ENCODE results near the gene MAMDC2. TPM values are rescaled to one million over a fixed set of nuclear protein-coding genes. Genes with fewer than 3 reads are reported as not detected.
A peak's percentile ranks its signal among the peaks of the same experiment; 100 is the strongest.

The MAMDC2 gene
- total RNA-seq, 1 donor from 2014 or later, result 28.7 TPM

GRCh38 chr9:70110194-70111041 lies 66.8 kb downstream of the MAMDC2 start:
- no peaks in the 10 kb centered on the region for H3K9me3 ChIP-seq (ENCODE audit: low read depth)
- no peaks in the 10 kb centered on the region for H3K36me3 ChIP-seq
- no peak overlapping the region for H3K4me3 ChIP-seq
- no peak for TF ChIP-seq EZH2phosphoT487 (IDR thresholded peaks at IDR 0.05)
- no peak for TF ChIP-seq EZH2 (IDR thresholded peaks at IDR 0.05)
- TF ChIP-seq CTCF (IDR thresholded peaks at IDR 0.05), result no peak
- Mint-ChIP-seq H3K27ac (no peak overlapping the region), H3K4me1 (peaks cover 7% of the 10 kb centered on the region), H3K27me3 (ENCODE audit: insufficient read depth, low read depth) (peaks cover 4% of the 10 kb centered on the region), H3K36me3 (no peaks in the 10 kb centered on the region), H3K4me3 (no peak overlapping the region), H3K9me3 (no peaks in the 10 kb centered on the region)
- no peak overlapping the region for H3K4me2 ChIP-seq
- H3K9ac ChIP-seq, result no peak overlapping the region
- H3K79me2 ChIP-seq (ENCODE audit: low read depth), result no peaks in the 10 kb centered on the region
- H2AFZ ChIP-seq (replicated peaks), result no peak overlapping the region
- H3K27ac ChIP-seq, result peak overlapping the region; percentile 0
- H3K4me1 ChIP-seq, result peaks cover 9% of the 10 kb centered on the region
- no peaks in the 10 kb centered on the region for H3K27me3 ChIP-seq
- H3F3A ChIP-seq (ENCODE audit: low read depth), result peaks cover 8% of the 10 kb centered on the region
- DNase-seq (ENCODE audit: low spot score), result no peak
- H4K20me1 ChIP-seq (ENCODE audit: low read depth), result no peaks in the 10 kb centered on the region

GRCh38 chr9:70111042-70111602 lies 67.5 kb downstream of the MAMDC2 start:
- no peak overlapping the region for H3K4me2 ChIP-seq
- H3K9me3 ChIP-seq (ENCODE audit: low read depth), result no peaks in the 10 kb centered on the region
- H3K36me3 Mint-ChIP-seq, result no peaks in the 10 kb centered on the region
- H3K27ac ChIP-seq, result no peak overlapping the region
- H4K20me1 ChIP-seq (ENCODE audit: low read depth), result no peaks in the 10 kb centered on the region
- no peak overlapping the region for H3K9ac ChIP-seq
- H3K4me1 Mint-ChIP-seq, result peaks cover 7% of the 10 kb centered on the region
- H3K4me3 Mint-ChIP-seq, result no peak overlapping the region
- H3F3A ChIP-seq (ENCODE audit: low read depth), result peaks cover 8% of the 10 kb centered on the region
- H3K27ac Mint-ChIP-seq, result no peak overlapping the region
- no peak overlapping the region for H2AFZ ChIP-seq (replicated peaks)
- peaks cover 9% of the 10 kb centered on the region for H3K4me1 ChIP-seq
- H3K4me3 ChIP-seq, result no peak overlapping the region
- H3K27me3 ChIP-seq, result no peaks in the 10 kb centered on the region
- H3K79me2 ChIP-seq (ENCODE audit: low read depth), result no peaks in the 10 kb centered on the region
- TF ChIP-seq EZH2phosphoT487 (IDR thresholded peaks at IDR 0.05) (no peak), CTCF (IDR thresholded peaks at IDR 0.05) (peak; percentile 95)
- peaks cover 4% of the 10 kb centered on the region for H3K27me3 Mint-ChIP-seq (ENCODE audit: insufficient read depth, low read depth)
- H3K36me3 ChIP-seq, result no peaks in the 10 kb centered on the region
- peak; percentile 92 for DNase-seq (ENCODE audit: low spot score)
- no peaks in the 10 kb centered on the region for H3K9me3 Mint-ChIP-seq

GRCh38 chr9:70111641-70112236 lies 68.1 kb downstream of the MAMDC2 start:
- Mint-ChIP-seq H3K4me3 (no peak overlapping the region), H3K4me1 (peaks cover 7% of the 10 kb centered on the region), H3K36me3 (no peaks in the 10 kb centered on the region), H3K9me3 (no peaks in the 10 kb centered on the region), H3K27me3 (ENCODE audit: insufficient read depth, low read depth) (peaks cover 2% of the 10 kb centered on the region), H3K27ac (no peak overlapping the region)
- no peak for DNase-seq (ENCODE audit: low spot score)
- H3K27ac ChIP-seq, result no peak overlapping the region
- no peak overlapping the region for H2AFZ ChIP-seq (replicated peaks)
- no peak for TF ChIP-seq EZH2phosphoT487 (IDR thresholded peaks at IDR 0.05)
- TF ChIP-seq EZH2 (IDR thresholded peaks at IDR 0.05), result no peak
- TF ChIP-seq CTCF (IDR thresholded peaks at IDR 0.05), result no peak
- no peak overlapping the region for H3K9ac ChIP-seq
- peaks cover 8% of the 10 kb centered on the region for H3F3A ChIP-seq (ENCODE audit: low read depth)
- H3K4me3 ChIP-seq, result no peak overlapping the region
- peaks cover 9% of the 10 kb centered on the region for H3K4me1 ChIP-seq
- no peaks in the 10 kb centered on the region for H3K27me3 ChIP-seq
- no peaks in the 10 kb centered on the region for H4K20me1 ChIP-seq (ENCODE audit: low read depth)
- H3K79me2 ChIP-seq (ENCODE audit: low read depth), result no peaks in the 10 kb centered on the region
- no peak overlapping the region for H3K4me2 ChIP-seq
- no peaks in the 10 kb centered on the region for H3K9me3 ChIP-seq (ENCODE audit: low read depth)
- no peaks in the 10 kb centered on the region for H3K36me3 ChIP-seq
